ENCODE data around the gene SEMA3D. TPM values are rescaled to one million over a fixed set of nuclear protein-coding genes. Genes with fewer than 3 reads are reported as not detected.

SEMA3D gene
- polyA plus RNA-seq, 1 donor from 2014 or later, result 1.6 TPM

DNA sequence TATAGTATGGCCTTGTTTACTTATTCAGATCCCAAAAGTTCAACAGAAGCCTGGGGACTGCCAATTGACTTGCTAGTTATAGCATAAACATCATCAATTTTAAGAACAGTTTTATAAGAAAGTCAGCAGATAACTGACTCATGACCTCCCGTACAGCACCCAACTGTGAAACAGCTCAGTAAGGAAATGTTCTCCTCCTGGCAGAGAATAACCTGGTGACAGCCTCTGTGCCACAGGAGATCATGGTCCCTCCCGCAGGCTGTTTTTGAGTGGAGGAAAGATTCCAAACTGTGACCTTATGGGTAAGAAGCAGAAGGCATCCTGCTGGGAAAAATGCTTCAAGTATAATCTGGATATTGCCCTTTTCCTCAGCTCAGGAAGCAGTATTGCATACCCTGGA, 182.5 kb downstream of the SEMA3D start:
- Histone ChIP-seq H3K4me3 (ENCODE audit: low read length) (no peak overlapping the region), H3K9me3 (ENCODE audit: low read length) (no peaks in the 10 kb centered on the region), H3K27me3 (ENCODE audit: insufficient read depth, low read depth, low read length) (no peaks in the 10 kb centered on the region), H3F3A (ENCODE audit: insufficient read depth, low read length, poor library complexity, severe bottlenecking) (no peaks in the 10 kb centered on the region), H3K79me2 (replicated peaks; ENCODE audit: insufficient read depth, low read length) (no peaks in the 10 kb centered on the region), H2AFZ (ENCODE audit: low read depth, low read length) (no peak overlapping the region), H3K27ac (ENCODE audit: low read length) (no peak overlapping the region), H3K9ac (ENCODE audit: low read length) (no peak overlapping the region), H3K4me2 (ENCODE audit: low read length) (no peak overlapping the region), H3K9me2 (ENCODE audit: insufficient read depth, low read length) (no peaks in the 10 kb centered on the region), H3K36me3 (ENCODE audit: insufficient read depth, low read length) (no peaks in the 10 kb centered on the region), H4K20me1 (ENCODE audit: insufficient read depth) (no peaks in the 10 kb centered on the region)
- TF ChIP-seq, protein P1, sequence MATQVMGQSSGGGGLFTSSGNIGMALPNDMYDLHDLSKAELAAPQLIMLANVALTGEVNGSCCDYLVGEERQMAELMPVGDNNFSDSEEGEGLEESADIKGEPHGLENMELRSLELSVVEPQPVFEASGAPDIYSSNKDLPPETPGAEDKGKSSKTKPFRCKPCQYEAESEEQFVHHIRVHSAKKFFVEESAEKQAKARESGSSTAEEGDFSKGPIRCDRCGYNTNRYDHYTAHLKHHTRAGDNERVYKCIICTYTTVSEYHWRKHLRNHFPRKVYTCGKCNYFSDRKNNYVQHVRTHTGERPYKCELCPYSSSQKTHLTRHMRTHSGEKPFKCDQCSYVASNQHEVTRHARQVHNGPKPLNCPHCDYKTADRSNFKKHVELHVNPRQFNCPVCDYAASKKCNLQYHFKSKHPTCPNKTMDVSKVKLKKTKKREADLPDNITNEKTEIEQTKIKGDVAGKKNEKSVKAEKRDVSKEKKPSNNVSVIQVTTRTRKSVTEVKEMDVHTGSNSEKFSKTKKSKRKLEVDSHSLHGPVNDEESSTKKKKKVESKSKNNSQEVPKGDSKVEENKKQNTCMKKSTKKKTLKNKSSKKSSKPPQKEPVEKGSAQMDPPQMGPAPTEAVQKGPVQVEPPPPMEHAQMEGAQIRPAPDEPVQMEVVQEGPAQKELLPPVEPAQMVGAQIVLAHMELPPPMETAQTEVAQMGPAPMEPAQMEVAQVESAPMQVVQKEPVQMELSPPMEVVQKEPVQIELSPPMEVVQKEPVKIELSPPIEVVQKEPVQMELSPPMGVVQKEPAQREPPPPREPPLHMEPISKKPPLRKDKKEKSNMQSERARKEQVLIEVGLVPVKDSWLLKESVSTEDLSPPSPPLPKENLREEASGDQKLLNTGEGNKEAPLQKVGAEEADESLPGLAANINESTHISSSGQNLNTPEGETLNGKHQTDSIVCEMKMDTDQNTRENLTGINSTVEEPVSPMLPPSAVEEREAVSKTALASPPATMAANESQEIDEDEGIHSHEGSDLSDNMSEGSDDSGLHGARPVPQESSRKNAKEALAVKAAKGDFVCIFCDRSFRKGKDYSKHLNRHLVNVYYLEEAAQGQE (IDR thresholded peaks at IDR 0.05; ENCODE audit: borderline replicate concordance), result no peak
- TF ChIP-seq, protein P2, sequence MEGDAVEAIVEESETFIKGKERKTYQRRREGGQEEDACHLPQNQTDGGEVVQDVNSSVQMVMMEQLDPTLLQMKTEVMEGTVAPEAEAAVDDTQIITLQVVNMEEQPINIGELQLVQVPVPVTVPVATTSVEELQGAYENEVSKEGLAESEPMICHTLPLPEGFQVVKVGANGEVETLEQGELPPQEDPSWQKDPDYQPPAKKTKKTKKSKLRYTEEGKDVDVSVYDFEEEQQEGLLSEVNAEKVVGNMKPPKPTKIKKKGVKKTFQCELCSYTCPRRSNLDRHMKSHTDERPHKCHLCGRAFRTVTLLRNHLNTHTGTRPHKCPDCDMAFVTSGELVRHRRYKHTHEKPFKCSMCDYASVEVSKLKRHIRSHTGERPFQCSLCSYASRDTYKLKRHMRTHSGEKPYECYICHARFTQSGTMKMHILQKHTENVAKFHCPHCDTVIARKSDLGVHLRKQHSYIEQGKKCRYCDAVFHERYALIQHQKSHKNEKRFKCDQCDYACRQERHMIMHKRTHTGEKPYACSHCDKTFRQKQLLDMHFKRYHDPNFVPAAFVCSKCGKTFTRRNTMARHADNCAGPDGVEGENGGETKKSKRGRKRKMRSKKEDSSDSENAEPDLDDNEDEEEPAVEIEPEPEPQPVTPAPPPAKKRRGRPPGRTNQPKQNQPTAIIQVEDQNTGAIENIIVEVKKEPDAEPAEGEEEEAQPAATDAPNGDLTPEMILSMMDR (IDR thresholded peaks at IDR 0.05; ENCODE audit: poor library complexity, severe bottlenecking), result no peak
- TF ChIP-seq SMC3 (conservative IDR thresholded peaks at IDR 0.05; ENCODE audit: poor library complexity) (no peak), EZH2 (IDR thresholded peaks at IDR 0.05; ENCODE audit: borderline replicate concordance, insufficient read depth, low read length, poor library complexity, severe bottlenecking) (no peak), RAD21 (conservative IDR thresholded peaks at IDR 0.05) (no peak), MXI1 (conservative IDR thresholded peaks at IDR 0.05; ENCODE audit: poor library complexity, severe bottlenecking) (no peak), EP300 (conservative IDR thresholded peaks at IDR 0.05; ENCODE audit: poor library complexity, severe bottlenecking) (no peak), TAF1 (IDR thresholded peaks at IDR 0.05; ENCODE audit: low read depth) (no peak), POLR2AphosphoS5 (IDR thresholded peaks at IDR 0.05) (no peak)

DNA sequence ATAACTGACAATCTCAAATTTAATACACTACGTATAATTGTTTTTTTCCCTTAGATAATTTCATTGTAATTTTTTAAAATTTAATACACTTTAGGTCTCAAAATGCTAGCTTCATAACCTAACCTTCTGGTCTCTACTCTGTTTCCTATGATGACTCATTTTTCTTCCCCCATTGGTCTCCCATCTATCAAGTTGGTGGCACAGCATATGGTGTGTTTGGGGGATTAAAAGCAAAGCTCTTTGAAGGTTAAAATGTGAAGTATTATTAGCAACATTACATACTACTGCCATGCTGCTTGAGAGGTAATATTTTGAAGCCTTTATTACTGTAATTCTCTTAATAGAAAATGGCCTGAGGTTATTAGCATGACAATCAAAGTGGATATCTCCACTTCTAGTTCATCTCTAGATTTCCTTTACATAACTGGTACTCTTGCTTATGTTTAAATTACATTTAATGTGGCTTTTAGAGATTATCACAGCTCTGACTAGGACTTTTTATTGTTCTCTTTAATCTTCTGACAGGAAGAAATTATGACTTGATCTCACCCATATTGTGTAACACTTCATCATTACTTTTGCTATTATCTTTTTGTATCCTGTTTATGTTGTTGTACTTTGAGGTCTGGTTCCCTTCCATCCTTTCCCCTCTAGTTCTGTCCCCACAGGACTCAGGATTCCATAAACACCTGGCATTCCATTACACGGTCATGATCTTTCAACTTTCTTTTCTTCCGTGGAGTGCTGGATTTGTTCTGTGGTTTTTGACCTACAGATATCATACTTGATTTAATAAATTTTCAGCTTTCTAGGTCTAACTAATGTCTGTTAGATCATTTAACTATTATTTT, 185.1 kb downstream of the SEMA3D start:
- Histone ChIP-seq H3K9me3 (ENCODE audit: low read length) (no peaks in the 10 kb centered on the region), H3K36me3 (ENCODE audit: insufficient read depth, low read length) (no peaks in the 10 kb centered on the region), H3K9ac (ENCODE audit: low read length) (no peak overlapping the region), H4K20me1 (ENCODE audit: insufficient read depth) (no peaks in the 10 kb centered on the region), H2AFZ (ENCODE audit: low read depth, low read length) (no peak overlapping the region), H3K27me3 (ENCODE audit: insufficient read depth, low read depth, low read length) (no peaks in the 10 kb centered on the region), H3K79me2 (replicated peaks; ENCODE audit: insufficient read depth, low read length) (no peaks in the 10 kb centered on the region), H3K4me3 (ENCODE audit: low read length) (no peak overlapping the region), H3K9me2 (ENCODE audit: insufficient read depth, low read length) (no peaks in the 10 kb centered on the region), H3K4me2 (ENCODE audit: low read length) (no peak overlapping the region), H3K27ac (ENCODE audit: low read length) (peak overlapping the region; percentile 64), H3F3A (ENCODE audit: insufficient read depth, low read length, poor library complexity, severe bottlenecking) (no peaks in the 10 kb centered on the region)
- TF ChIP-seq SMC3 (conservative IDR thresholded peaks at IDR 0.05; ENCODE audit: poor library complexity), result no peak
- TF ChIP-seq POLR2AphosphoS5 (IDR thresholded peaks at IDR 0.05), result no peak
- TF ChIP-seq MXI1 (conservative IDR thresholded peaks at IDR 0.05; ENCODE audit: poor library complexity, severe bottlenecking), result no peak
- TF ChIP-seq TAF1 (IDR thresholded peaks at IDR 0.05; ENCODE audit: low read depth), result no peak
- TF ChIP-seq EP300 (conservative IDR thresholded peaks at IDR 0.05; ENCODE audit: poor library complexity, severe bottlenecking), result no peak
- TF ChIP-seq, protein P1 (IDR thresholded peaks at IDR 0.05; ENCODE audit: borderline replicate concordance), result no peak
- TF ChIP-seq RAD21 (conservative IDR thresholded peaks at IDR 0.05), result no peak
- no peak for TF ChIP-seq EZH2 (IDR thresholded peaks at IDR 0.05; ENCODE audit: borderline replicate concordance, insufficient read depth, low read length, poor library complexity, severe bottlenecking)
- TF ChIP-seq, protein P2 (IDR thresholded peaks at IDR 0.05; ENCODE audit: poor library complexity, severe bottlenecking), result no peak

All from neural cell (in vitro differentiated cells).